GM13976 (cell line): ENCODE results near the gene PHF2.

ENCODE experiments used
- DNase-seq: peaks from one replicate; pipeline ENCODE4 v3.0.0; 2012; ENCODE audit warnings: low spot score
- in situ Hi-C: fragments of 300-500 bp; cut with MboI; formaldehyde crosslinking; loops from one replicate; pipeline ENCODE4 v1.12.0; 2022; ENCODE audit warnings: low sequenced_read_pairs, mixed read lengths, inconsistent platforms; ENCODE audit not compliant: unreplicated experiment
- TF ChIP-seq, protein P1 (sequence below): IDR thresholded peaks from 2 replicates; pipeline ENCODE4 v1.5.1; 2012; ENCODE audit warnings: borderline replicate concordance, mild to moderate bottlenecking; ENCODE audit not compliant: insufficient read depth; ENCODE audit errors: extremely low read depth, missing control alignments, control extremely low read depth

PHF2 gene

DNA sequence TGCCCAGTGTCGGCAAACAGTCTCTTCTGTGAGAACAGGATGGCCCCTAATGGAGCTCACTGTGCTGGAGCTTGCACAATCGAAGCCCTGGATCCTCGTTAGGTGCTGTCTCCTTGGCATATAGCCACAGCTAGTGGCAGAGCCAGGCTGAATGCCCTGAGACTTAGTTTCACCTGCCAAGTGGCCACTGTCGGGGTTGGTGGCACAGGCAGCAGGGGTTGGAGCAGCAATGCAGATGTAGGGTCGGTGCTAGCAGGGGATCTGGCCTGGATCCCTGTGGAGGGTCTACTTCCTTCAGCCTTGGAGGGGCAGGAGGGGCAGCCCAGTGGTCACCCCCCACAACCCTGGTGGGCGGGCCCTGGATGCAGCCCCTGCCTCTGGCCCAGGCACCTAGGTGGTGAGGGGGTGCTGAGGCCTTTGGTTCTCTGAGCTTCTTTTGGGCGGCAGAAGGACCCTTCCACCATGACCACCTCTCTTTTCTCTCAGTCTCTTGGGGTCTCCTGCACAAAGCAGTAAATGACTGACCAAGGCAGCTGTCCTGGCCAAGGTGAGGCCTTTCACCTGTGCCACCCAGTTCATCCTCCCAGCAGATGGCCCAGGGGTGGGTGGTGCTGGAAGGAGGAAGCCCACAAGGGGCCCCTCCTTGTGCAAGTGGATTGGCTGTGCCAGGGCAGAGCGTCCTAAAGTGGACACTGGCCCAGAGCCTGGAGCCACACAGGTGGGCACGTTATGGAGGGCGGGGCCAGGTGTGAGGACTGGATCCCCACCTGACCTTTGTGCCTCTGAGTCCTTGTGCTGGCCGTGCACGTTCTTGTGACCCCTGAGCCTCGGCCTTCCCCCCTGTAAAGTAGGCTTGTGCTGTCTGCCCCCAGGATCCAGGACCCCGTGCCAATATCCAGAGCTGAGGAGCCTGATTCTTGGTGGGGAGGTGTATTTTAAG, 44.8 kb downstream of the PHF2 start:
- no peak for DNase-seq
- TF ChIP-seq, protein P1, sequence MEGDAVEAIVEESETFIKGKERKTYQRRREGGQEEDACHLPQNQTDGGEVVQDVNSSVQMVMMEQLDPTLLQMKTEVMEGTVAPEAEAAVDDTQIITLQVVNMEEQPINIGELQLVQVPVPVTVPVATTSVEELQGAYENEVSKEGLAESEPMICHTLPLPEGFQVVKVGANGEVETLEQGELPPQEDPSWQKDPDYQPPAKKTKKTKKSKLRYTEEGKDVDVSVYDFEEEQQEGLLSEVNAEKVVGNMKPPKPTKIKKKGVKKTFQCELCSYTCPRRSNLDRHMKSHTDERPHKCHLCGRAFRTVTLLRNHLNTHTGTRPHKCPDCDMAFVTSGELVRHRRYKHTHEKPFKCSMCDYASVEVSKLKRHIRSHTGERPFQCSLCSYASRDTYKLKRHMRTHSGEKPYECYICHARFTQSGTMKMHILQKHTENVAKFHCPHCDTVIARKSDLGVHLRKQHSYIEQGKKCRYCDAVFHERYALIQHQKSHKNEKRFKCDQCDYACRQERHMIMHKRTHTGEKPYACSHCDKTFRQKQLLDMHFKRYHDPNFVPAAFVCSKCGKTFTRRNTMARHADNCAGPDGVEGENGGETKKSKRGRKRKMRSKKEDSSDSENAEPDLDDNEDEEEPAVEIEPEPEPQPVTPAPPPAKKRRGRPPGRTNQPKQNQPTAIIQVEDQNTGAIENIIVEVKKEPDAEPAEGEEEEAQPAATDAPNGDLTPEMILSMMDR, result no peak
- in situ Hi-C loops, result no loop called here

DNA sequence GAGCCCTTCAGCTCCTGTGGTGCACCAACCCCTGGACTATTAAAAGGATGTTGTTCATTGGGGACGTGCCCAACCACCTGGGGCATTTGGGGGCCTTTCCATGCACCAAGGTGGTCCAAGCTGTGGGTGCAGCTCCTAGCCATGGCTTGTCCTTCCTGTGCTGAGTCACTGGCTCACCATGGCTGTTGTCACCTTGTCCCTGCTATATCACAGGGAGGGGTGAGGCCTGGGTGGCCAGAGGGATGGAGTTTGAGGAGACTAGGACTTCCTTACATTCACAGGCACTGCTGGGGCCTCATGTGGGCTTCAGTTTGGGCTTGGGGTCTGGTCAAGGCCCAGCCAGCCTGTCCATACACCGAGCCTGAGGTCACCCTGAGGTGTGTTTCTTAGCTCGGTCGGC, 45.5 kb downstream of the PHF2 start:
- TF ChIP-seq, protein P1, result no peak
- no peak for DNase-seq
- in situ Hi-C loops, result no loop called here

GRCh38 chr9:93622691-93623090, 46.3 kb downstream of the PHF2 start:
- no peak for DNase-seq
- in situ Hi-C loops, result no loop called here
- TF ChIP-seq, protein P1, result no peak

DNA sequence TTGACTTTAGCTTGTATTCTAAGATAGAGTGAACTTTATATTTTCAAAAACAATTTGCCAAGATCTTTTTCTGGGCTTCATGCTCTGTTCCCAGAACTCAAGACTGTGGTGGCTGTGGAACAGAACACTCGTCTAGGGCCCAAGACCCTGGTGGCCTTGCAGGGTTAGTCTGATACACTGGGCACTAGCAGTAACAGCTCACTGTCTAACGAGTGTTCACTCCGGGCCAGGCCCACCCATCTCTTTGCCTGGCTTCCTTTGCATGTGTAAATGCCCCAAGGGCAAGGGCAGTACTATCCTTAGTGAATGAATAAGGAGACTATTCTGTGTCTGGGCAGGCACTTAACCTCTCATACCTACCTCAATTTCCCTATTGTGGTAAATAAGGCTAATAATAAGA, 47.4 kb downstream of the PHF2 start:
- in situ Hi-C loops, result no loop called here
- TF ChIP-seq, protein P1, result no peak
- DNase-seq, result no peak

- DNase-seq, result no peak
- TF ChIP-seq, protein P1, result no peak
- in situ Hi-C loops, result no loop called here
These were observed 48.0 kb downstream of the PHF2 start for GRCh38 chr9:93624431-93624834.

DNA sequence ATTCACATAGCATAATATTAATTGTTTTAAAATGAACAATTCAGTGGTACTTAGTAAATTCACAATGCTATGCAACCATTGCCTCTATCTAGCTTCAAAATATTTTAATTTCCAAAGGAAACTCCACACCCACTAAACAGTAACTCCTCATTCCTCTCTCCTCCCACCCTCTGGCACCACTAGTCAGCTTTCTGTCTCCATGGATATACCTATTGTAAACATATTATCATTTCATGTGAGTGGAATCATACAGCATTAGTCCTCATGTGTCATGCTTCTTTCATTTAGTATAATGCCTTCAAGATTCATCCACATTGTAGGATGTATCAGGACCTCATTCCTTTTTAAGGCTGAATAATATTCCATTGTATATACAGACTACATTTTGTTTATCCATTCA, 48.6 kb downstream of the PHF2 start:
- in situ Hi-C loops, result no loop called here
- no peak for DNase-seq
- TF ChIP-seq, protein P1, result no peak
